ENCODE results near the gene ORC4. TPM values are rescaled to one million over a fixed set of nuclear protein-coding genes. Genes with fewer than 3 reads are reported as not detected.

Gene ORC4
- total and polyA plus RNA-seq, 2 of the 8 experiments (the other 6 are each of a cell fraction or from before 2014, with no cell fraction given), result 22.7 to 63.7 TPM

GRCh38 chr2:147909178-147909577, 111.4 kb downstream of the ORC4 start:
- H2BK5ac ChIP-seq (ENCODE audit: low read depth, low read length), result no peak overlapping the region
- H4K8ac ChIP-seq (ENCODE audit: extremely low read depth, insufficient read depth, low read length), result no peak overlapping the region
- H2BK120ac ChIP-seq (replicated peaks; ENCODE audit: low read depth, low read length), result no peak overlapping the region
- POLR2A ChIA-PET (ENCODE audit: partially characterized antibody), result no interaction called here
- H4K20me1 ChIP-seq (replicated peaks in 1 of 2; ENCODE audit: control insufficient read depth in 1 of 2, insufficient read depth in 2 of 2, low read length in 2 of 2), result peaks cover 0 to 3% of the 10 kb centered on the region in 2 experiments
- 100% methylated on average over 2 of the region's 2 CpGs; no CpG with 5 or more reads in 1 of the 2 experiments for WGBS, 2 experiments (ENCODE audit: extremely low coverage in 1 of 2, insufficient coverage in 1 of 2, insufficient read length in 1 of 2, insufficient replicate concordance in 2 of 2, low coverage in 1 of 2, low lambda C conversion rate in 2 of 2, missing lambda C conversion rate in 1 of 2)
- no peak overlapping the region for H3K23ac ChIP-seq (ENCODE audit: insufficient read length)
- H3K36me3 ChIP-seq (ENCODE audit: control insufficient read depth in 2 of 4, insufficient read depth in 4 of 4, low read length in 3 of 4), result peaks cover 0 to 4% (median 2%) of the 10 kb centered on the region in 4 experiments; a peak in 2 of 8 replicates
- H4K91ac ChIP-seq (replicated peaks; ENCODE audit: insufficient read length, low read length), result no peak overlapping the region
- H3K23me2 ChIP-seq (ENCODE audit: low read depth, low read length), result no peaks in the 10 kb centered on the region
- no peak overlapping the region for H3K9ac ChIP-seq (replicated peaks in 1 of 4; ENCODE audit: extremely low read depth in 1 of 4, low read depth in 3 of 4, low read length in 3 of 4)
- DNase-seq (ENCODE audit: low read depth in 1 of 2, low spot score in 2 of 2) (no peak), FAIRE-seq (no peak)
- no peak overlapping the region for H3K4me2 ChIP-seq (ENCODE audit: insufficient read depth in 1 of 2, low read depth in 2 of 2, low read length in 2 of 2)
- H2BK20ac ChIP-seq (ENCODE audit: low read length), result no peak overlapping the region
- no peak overlapping the region for H2BK15ac ChIP-seq (ENCODE audit: low read length)
- H3K27ac ChIP-seq (ENCODE audit: low read depth, low read length), result no peak overlapping the region
- H4K5ac ChIP-seq (ENCODE audit: insufficient read length, low read depth, low read length), result no peak overlapping the region
- H3K9me3 ChIP-seq (ENCODE audit: insufficient read depth in 2 of 2, low read depth in 1 of 2, low read length in 1 of 2), result 0 out of 4 replicates have a peak, but pooled peaks cover 0 to 2% of the 10 kb centered on the region in 2 experiments
- H3K4ac ChIP-seq (replicated peaks; ENCODE audit: insufficient read length, low read depth, low read length), result no peak overlapping the region
- H2AK5ac ChIP-seq (ENCODE audit: low read depth, low read length), result no peak overlapping the region
- no peaks in the 10 kb centered on the region for H3K27me3 ChIP-seq (replicated peaks in 1 of 4; ENCODE audit: control insufficient read depth in 3 of 4, extremely low read depth in 1 of 4, insufficient read depth in 3 of 4, low read length in 3 of 4)
- no peaks in the 10 kb centered on the region for H3K4me1 ChIP-seq (replicated peaks in 1 of 4; ENCODE audit: control insufficient read depth in 3 of 4, insufficient read depth in 4 of 4, low read length in 3 of 4)
- no peak overlapping the region for H3K56ac ChIP-seq (replicated peaks; ENCODE audit: insufficient read length, low read depth, low read length)
- H3K14ac ChIP-seq (ENCODE audit: insufficient read length), result no peak overlapping the region
- no peak overlapping the region for H3K4me3 ChIP-seq (ENCODE audit: extremely low read depth in 1 of 4, insufficient read depth in 2 of 4, low read depth in 3 of 4, low read length in 4 of 4)
- H3K18ac ChIP-seq (ENCODE audit: extremely low read depth, low read length), result no peak overlapping the region
- H3K79me2 ChIP-seq (ENCODE audit: control insufficient read depth in 1 of 2, insufficient read depth in 2 of 2, low read length in 2 of 2), result no peaks in the 10 kb centered on the region; a peak in 1 of 4 replicates
- CTCF ChIA-PET (ENCODE audit: partially characterized antibody), result interaction anchor here (0.6 to 3.3 kb wide), 11 partner anchors 65 to 1175 kb away, joined by 3 to 18 read pairs (median 3); no protein-coding TSS in a partner anchor
- H3K79me1 ChIP-seq (ENCODE audit: low read depth, low read length), result no peaks in the 10 kb centered on the region
- no peak overlapping the region for H2BK12ac ChIP-seq (ENCODE audit: low read depth, low read length)
- no peak overlapping the region for H2AFZ ChIP-seq (ENCODE audit: low read length)
- no peak for TF ChIP-seq SRF (IDR thresholded peaks at IDR 0.05; ENCODE audit: low read depth, low read length)
- TF ChIP-seq EGR1 (IDR thresholded peaks at IDR 0.05; ENCODE audit: borderline replicate concordance, low read depth, low read length), result no peak
- no peak for TF ChIP-seq CBX5 (IDR thresholded peaks at IDR 0.05; ENCODE audit: low read depth, low read length)
- TF ChIP-seq TCF12 (IDR thresholded peaks at IDR 0.05; ENCODE audit: low read depth, low read length), result no peak
- TF ChIP-seq, protein P1, sequence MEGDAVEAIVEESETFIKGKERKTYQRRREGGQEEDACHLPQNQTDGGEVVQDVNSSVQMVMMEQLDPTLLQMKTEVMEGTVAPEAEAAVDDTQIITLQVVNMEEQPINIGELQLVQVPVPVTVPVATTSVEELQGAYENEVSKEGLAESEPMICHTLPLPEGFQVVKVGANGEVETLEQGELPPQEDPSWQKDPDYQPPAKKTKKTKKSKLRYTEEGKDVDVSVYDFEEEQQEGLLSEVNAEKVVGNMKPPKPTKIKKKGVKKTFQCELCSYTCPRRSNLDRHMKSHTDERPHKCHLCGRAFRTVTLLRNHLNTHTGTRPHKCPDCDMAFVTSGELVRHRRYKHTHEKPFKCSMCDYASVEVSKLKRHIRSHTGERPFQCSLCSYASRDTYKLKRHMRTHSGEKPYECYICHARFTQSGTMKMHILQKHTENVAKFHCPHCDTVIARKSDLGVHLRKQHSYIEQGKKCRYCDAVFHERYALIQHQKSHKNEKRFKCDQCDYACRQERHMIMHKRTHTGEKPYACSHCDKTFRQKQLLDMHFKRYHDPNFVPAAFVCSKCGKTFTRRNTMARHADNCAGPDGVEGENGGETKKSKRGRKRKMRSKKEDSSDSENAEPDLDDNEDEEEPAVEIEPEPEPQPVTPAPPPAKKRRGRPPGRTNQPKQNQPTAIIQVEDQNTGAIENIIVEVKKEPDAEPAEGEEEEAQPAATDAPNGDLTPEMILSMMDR (IDR thresholded peaks at IDR 0.05; ENCODE audit: control extremely low read depth in 1 of 3, insufficient read depth in 1 of 3, low read depth in 1 of 3, low read length in 3 of 3), result no peak
- TF ChIP-seq, protein P2, sequence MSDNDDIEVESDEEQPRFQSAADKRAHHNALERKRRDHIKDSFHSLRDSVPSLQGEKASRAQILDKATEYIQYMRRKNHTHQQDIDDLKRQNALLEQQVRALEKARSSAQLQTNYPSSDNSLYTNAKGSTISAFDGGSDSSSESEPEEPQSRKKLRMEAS (IDR thresholded peaks at IDR 0.05), result no peak
- TF ChIP-seq ZNF274 (IDR thresholded peaks at IDR 0.05; ENCODE audit: borderline replicate concordance, extremely low read depth, low read length), result no peak
- TF ChIP-seq KDM5A (IDR thresholded peaks at IDR 0.05; ENCODE audit: low read length), result no peak
- TF ChIP-seq, protein P3, sequence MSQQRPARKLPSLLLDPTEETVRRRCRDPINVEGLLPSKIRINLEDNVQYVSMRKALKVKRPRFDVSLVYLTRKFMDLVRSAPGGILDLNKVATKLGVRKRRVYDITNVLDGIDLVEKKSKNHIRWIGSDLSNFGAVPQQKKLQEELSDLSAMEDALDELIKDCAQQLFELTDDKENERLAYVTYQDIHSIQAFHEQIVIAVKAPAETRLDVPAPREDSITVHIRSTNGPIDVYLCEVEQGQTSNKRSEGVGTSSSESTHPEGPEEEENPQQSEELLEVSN (IDR thresholded peaks at IDR 0.05), result no peak
- TF ChIP-seq, protein P4, sequence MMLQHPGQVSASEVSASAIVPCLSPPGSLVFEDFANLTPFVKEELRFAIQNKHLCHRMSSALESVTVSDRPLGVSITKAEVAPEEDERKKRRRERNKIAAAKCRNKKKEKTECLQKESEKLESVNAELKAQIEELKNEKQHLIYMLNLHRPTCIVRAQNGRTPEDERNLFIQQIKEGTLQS (IDR thresholded peaks at IDR 0.05; ENCODE audit: insufficient read depth, low read depth, low read length), result no peak

All from H1 (cell line).